HL-60/S4 treated with phorbol 12-myristate 13-acetate at 8.2 ng/mL for 4 days and 3 days (cell line): ENCODE results near the gene MATCAP1.

Source experiments
- in situ Hi-C: fragments of 300-500 bp; cut with MboI; formaldehyde crosslinking; loops from 2 replicates; pipeline ENCODE4 v1.15.0; 2022; ENCODE audit warnings: low sequenced_read_pairs

The MATCAP1 gene

GRCh38 chr16:67174706-67175231, 9.0 kb downstream of the MATCAP1 start:
- in situ Hi-C loops: no loop called here

- in situ Hi-C loops: no loop called here
These were observed 9.7 kb downstream of the MATCAP1 start for GRCh38 chr16:67173808-67174705.

- in situ Hi-C loops: no loop called here
These were observed 10.4 kb downstream of the MATCAP1 start for GRCh38 chr16:67173323-67173722.

- in situ Hi-C loops: no loop called here
These were observed 12.7 kb downstream of the MATCAP1 start for GRCh38 chr16:67170949-67171649.

GRCh38 chr16:67170168-67170948, 13.4 kb downstream of the MATCAP1 start, which contains the start of gene NOL3:
Gene NOL3, plus strand, starts transcription at chr16:67170538.
- in situ Hi-C loops: no loop called here

DNA sequence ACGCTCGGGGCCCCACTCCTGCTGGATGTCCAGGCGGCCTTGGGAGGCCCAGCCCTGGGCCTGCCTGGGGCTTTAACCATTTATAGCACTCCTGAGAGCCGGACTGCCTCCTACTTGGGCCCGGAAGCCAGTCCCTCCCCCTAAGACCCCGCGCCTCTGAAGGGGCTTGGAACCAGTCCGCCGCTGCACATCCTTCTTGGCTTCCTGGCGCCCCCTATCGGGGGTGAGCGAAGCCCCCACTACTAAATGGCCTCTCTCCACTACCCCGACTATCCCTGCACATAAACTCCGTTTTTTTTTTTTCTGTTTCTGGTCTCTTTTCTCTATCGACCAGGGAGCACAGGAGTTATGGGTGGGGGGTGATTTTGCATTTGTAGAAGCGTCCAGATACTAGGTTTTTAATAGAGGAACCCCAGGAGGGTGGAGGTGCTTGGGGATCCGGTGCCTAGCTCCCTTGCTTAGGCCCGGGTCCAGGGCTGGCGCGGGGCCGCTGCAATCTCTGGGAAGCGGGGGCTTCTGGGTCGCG, 14.1 kb downstream of the MATCAP1 start:
- in situ Hi-C loops: no loop called here

GRCh38 chr16:67169011-67169451, 14.7 kb downstream of the MATCAP1 start:
- in situ Hi-C loops: no loop called here

DNA sequence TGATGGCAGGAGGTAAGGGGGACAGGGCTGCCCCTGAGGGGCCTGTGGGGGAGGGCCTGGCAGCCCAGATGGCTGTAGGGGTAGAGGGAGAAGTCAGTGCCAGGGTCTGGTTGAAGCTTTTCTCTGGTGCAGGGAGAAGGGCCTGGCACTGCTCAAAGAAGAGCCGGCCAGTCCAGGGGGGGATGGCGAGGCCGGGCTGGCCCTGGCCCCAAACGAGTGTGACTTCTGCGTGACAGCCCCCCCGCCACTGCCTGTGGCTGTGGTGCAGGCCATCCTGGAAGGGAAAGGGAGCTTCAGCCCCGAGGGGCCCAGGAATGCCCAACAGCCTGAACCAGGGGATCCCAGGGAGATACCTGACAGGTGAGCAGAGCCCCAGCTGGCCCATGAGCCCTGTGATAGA, 16.2 kb downstream of the MATCAP1 start:
- in situ Hi-C loops: no loop called here

GRCh38 chr16:67166598-67167168, 17.1 kb downstream of the MATCAP1 start:
- in situ Hi-C loops: no loop called here

DNA sequence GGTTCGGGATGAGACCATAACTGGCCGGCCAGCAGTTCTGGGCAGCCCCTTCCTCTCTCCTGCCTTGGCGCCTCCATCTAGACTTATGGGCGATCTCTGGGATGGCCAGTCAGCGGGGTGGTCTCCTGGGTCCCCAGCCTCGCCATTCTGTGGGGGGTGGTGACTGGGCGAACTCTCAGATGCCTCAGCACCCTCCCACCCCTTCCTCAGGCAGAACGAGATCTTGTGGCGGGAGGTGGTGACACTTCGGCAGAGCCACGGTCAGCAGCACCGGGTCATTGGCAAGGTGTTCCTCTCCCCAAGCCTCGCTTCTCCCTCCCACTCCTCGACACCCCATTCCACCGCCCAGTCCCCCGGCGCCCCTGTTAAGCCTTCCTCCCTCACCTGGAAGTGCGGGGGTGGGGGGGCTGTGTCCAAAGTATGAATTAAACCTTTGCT, 17.6 kb downstream of the MATCAP1 start:
- in situ Hi-C loops: no loop called here

DNA sequence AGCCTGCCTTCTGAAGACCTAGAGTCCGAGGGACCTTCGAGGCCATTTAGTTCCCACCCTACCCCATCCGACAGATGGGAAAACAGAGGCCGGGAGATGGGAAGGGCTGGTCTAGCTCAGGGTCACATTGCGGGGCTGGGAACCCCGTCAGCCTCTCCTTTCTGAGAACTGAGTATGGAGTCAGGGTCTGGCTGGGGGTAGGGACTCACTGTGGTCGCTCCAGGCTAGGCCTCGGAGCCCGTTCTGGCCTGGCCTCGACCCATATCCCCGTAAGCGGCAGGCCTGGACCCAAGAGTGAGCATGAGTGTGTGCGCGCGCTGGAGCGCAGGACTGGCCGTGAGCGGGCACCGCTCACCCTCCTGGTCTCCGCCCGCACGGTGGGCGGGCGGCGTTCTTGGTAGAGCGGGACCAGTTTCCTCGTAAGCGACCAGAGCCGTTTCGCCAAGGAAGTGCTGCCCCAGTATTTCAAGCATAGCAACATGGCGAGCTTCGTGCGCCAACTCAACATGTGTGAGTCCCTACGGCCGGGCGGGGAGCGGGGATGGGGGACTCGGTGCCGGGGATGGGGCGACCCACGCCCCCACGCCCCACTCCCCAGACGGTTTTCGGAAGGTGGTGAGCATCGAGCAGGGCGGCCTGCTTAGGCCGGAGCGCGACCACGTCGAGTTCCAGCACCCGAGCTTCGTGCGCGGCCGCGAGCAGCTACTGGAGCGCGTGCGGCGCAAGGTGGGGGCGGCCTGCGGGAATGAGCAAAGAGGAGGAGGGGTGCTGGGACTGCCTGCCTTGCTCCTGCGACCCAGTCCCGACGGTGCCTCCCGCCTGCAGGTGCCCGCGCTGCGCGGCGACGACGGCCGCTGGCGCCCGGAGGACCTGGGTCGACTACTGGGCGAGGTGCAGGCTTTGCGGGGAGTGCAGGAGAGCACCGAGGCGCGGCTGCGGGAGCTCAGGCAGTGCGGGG, 18.4 kb downstream of the MATCAP1 start:
- in situ Hi-C loops: no loop called here

DNA sequence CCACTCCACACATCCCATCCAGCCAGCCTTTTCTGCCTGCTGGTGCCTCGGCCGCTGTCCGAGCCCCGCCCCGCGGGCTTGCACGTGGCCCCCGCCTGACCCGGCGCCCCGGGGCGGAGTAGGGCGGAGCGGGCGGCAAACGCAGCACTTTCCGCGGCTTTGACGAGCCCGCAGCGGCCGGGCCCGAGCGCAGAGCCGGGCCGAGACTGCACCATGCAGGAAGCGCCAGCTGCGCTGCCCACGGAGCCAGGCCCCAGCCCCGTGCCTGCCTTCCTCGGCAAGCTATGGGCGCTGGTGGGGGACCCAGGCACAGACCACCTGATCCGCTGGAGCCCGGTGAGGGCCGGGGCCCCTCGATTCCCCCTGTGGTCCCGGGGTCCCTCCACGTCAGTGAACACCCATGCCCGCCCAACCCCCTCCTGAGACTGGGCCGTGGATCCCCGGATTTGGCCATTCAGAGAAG, 19.1 kb downstream of the MATCAP1 start, which contains the start of gene HSF4:
HSF4 (plus strand) TSS at position 147 of the 463 bp plus-strand sequence; CDS start at position 214, 67 bp downstream.
- in situ Hi-C loops: no loop called here

- in situ Hi-C loops: no loop called here
These were observed 19.7 kb downstream of the MATCAP1 start for GRCh38 chr16:67163999-67164558.

DNA sequence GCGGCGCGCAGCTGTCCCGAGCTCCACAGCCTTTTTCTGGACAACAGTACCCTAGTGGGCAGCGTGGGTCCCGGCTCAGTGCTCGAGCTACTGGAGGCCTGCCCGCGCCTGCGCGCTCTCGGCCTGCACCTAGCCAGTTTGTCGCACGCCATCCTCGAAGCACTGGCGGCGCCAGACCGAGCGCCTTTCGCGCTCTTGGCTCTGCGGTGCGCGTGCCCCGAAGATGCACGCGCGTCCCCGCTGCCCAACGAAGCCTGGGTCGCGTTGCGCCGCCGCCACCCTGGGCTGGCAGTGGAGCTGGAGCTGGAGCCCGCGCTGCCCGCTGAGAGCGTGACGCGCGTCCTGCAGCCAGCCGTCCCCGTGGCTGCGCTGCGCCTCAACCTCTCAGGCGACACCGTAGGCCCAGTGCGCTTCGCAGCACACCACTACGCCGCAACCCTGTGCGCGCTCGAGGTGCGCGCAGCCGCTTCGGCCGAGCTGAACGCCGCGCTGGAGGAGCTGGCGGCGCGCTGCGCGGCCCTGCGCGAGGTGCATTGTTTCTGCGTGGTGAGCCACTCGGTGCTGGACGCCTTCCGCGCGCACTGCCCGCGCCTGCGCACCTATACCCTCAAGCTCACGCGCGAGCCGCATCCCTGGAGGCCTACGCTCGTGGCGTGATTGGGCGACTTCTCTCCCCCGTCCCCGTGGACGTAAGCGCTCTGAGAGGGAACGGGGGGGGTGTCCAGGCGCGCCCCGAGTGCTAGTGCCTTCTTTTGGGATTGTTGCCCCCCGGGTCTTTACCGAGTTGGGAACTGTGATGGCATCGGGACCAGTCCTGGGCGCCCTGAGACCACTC, 20.4 kb downstream of the MATCAP1 start:
- in situ Hi-C loops: no loop called here

GRCh38 chr16:67162506-67163163, 21.1 kb downstream of the MATCAP1 start:
- in situ Hi-C loops: no loop called here

DNA sequence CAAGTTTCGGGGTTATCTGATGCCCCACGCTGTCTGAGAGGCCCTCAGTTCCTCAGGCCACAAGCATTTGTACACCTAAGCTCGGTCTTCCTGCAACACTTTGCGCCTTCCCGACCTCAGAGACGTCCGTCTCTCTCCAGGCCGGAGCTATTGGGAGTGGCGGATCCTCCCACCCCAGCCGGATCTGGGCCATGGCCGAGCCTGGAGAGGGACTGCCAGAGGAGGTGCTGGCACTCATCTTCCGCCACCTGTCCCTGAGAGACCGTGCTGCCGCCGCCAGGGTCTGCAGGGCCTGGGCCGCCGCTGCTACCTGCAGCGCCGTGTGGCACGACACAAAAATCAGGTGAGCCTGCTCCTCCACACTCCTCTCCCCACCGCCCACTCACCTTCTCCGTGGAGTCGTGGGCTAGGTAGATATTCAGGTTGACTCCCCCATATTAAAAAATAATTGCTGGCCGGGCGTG, 22.1 kb downstream of the MATCAP1 start:
- in situ Hi-C loops: no loop called here
